ENCODE measurements around the gene CSK.

The CSK gene

GRCh38 chr15:74801311-74801997 lies 19.6 kb downstream of the CSK start:
- DNase-seq (ENCODE audit: low read depth), result no peak

- no peak for DNase-seq (ENCODE audit: low read depth)
Measured at GRCh38 chr15:74802290-74802689, 20.4 kb downstream of the CSK start.

- DNase-seq (ENCODE audit: low read depth), result no peak
Measured at GRCh38 chr15:74802862-74803447, 21.1 kb downstream of the CSK start.

- no peak for DNase-seq (ENCODE audit: low read depth)
Measured at GRCh38 chr15:74804935-74805334, 23.1 kb downstream of the CSK start.

- no peak for DNase-seq (ENCODE audit: low read depth)
Measured at GRCh38 chr15:74807282-74807681, 25.4 kb downstream of the CSK start.

GRCh38 chr15:74808078-74808839 lies 26.4 kb downstream of the CSK start:
- no peak for DNase-seq (ENCODE audit: low read depth)

- no peak for DNase-seq (ENCODE audit: low read depth)
Measured at GRCh38 chr15:74808840-74809229, 27.0 kb downstream of the CSK start.

GRCh38 chr15:74809242-74809641 lies 27.4 kb downstream of the CSK start:
- no peak for DNase-seq (ENCODE audit: low read depth)

- DNase-seq (ENCODE audit: low read depth), result no peak
Measured at GRCh38 chr15:74809956-74810355, 28.1 kb downstream of the CSK start.

GRCh38 chr15:74812533-74812932 lies 30.7 kb downstream of the CSK start, which contains the start of gene LMAN1L:
TSS of gene LMAN1L (plus strand) at chr15:74812835. CDS start at chr15:74812855, 20 bp downstream.
- DNase-seq (ENCODE audit: low read depth), result no peak

- no peak for DNase-seq (ENCODE audit: low read depth)
Measured at GRCh38 chr15:74815121-74815934, 33.4 kb downstream of the CSK start.

- DNase-seq (ENCODE audit: low read depth), result no peak
Measured at GRCh38 chr15:74815961-74816360, 34.1 kb downstream of the CSK start.

- DNase-seq (ENCODE audit: low read depth), result no peak
Measured at GRCh38 chr15:74816624-74817369, 34.9 kb downstream of the CSK start.

GRCh38 chr15:74817370-74817737 lies 35.5 kb downstream of the CSK start:
- DNase-seq (ENCODE audit: low read depth), result no peak

- DNase-seq (ENCODE audit: low read depth), result no peak
Measured at GRCh38 chr15:74820056-74820455, 38.2 kb downstream of the CSK start.

GRCh38 chr15:74821091-74821789 lies 39.4 kb downstream of the CSK start:
- no peak for DNase-seq (ENCODE audit: low read depth)

GRCh38 chr15:74821790-74822158 lies 39.9 kb downstream of the CSK start:
- DNase-seq (ENCODE audit: low read depth), result no peak

- no peak for DNase-seq (ENCODE audit: low read depth)
Measured at GRCh38 chr15:74822233-74822632, 40.4 kb downstream of the CSK start.

- DNase-seq (ENCODE audit: low read depth), result no peak
Measured at GRCh38 chr15:74823324-74823723, 41.4 kb downstream of the CSK start.

- DNase-seq (ENCODE audit: low read depth), result no peak
Measured at GRCh38 chr15:74824976-74825375, 43.1 kb downstream of the CSK start.

GRCh38 chr15:74825866-74826265 lies 44.0 kb downstream of the CSK start:
- no peak for DNase-seq (ENCODE audit: low read depth)

All from CMK (cell line).